Activated naive CD4-positive, alpha-beta T cell treated with anti-CD3 and anti-CD28 coated beads, Interleukin-2, amount 50 U/mL, for 24 hours (primary cell): ENCODE results near the gene ZNF514.
"Not testable (repeated sequence)": the region's sequence is repeated elsewhere in the genome, so short reads cannot be mapped to it uniquely, and the experiment has no call there.

ENCODE experiments used
- H3K27ac Mint-ChIP-seq: one replicate; pipeline ENCODE4 v1.8.0; 2021; ENCODE audit warnings: mild to moderate bottlenecking, mixed read lengths
- H3K27me3 Mint-ChIP-seq: one replicate; pipeline ENCODE4 v1.8.0; 2021; ENCODE audit warnings: mixed read lengths
- H3K36me3 Mint-ChIP-seq: one replicate; pipeline ENCODE4 v1.8.0; 2021; ENCODE audit warnings: mixed read lengths
- H3K4me1 Mint-ChIP-seq: one replicate; pipeline ENCODE4 v1.8.0; 2021; ENCODE audit warnings: mixed read lengths
- H3K4me3 Mint-ChIP-seq: one replicate; pipeline ENCODE4 v1.8.0; 2021; ENCODE audit warnings: mild to moderate bottlenecking, mixed read lengths
- H3K9me3 Mint-ChIP-seq: one replicate; pipeline ENCODE4 v1.8.0; 2021; ENCODE audit warnings: mixed read lengths

The ZNF514 gene

DNA sequence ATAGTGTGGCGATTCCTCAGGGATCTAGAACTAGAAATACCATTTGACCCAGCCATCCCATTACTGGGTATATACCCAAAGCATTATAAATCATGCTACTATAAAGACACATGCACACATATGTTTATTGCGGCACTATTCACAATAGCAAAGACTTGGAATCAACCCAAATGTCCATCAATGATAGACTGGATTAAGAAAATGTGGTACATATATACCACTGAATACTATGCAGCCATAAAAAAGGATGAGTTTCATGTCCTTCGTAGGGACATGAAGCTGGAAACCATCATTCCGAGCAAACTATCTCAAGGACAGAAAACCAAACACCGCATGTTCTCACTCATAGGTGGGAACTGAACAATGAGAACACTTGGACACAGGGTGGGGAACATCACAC lies 61.4 kb downstream of the ZNF514 start:
- not testable (repeated sequence) for H3K9me3 Mint-ChIP-seq, H3K27me3 Mint-ChIP-seq, H3K4me3 Mint-ChIP-seq, H3K27ac Mint-ChIP-seq
- Mint-ChIP-seq H3K4me1 (peaks cover 34% of the 10 kb centered on the region), H3K36me3 (peaks cover 34% of the 10 kb centered on the region)
